HL-60 (cell line): ENCODE results near the gene BEGAIN.
A peak's percentile ranks its signal among the peaks of the same experiment; 100 is the strongest.

Experiments
- DNase-seq, 2 experiments: peaks; one replicate each; pipeline ENCODE4 v3.0.0-alpha.2; 2010 to 2020; ENCODE audit warnings: low read depth in 1 of 2, low spot score in 1 of 2
- H3K27ac ChIP-seq: fragments of 250-450 bp; sonication (Bioruptor Pico); replicated peaks from 2 replicates; pipeline ENCODE4 v1.5.1; 2020; ENCODE audit warnings: mild to moderate bottlenecking, moderate library complexity
- H3K27me3 ChIP-seq: fragments of 250-450 bp; sonication (Bioruptor Pico); 2 replicates; pipeline ENCODE4 v1.5.1; 2021; ENCODE audit warnings: mild to moderate bottlenecking, moderate library complexity; ENCODE audit not compliant: insufficient read depth, poor library complexity, severe bottlenecking
- H3K4me3 ChIP-seq: replicated peaks from 2 replicates; pipeline ENCODE4 v1.5.1; 2011; ENCODE audit warnings: mild to moderate bottlenecking, control low read depth, low read length; ENCODE audit not compliant: insufficient read depth
- CTCF ChIP-seq: IDR thresholded peaks from one replicate; pipeline ENCODE4 v1.5.1; 2011; ENCODE audit warnings: low read length, control low read depth, inconsistent platforms; ENCODE audit not compliant: insufficient read depth
- GABPA ChIP-seq: IDR thresholded peaks from 2 replicates; pipeline ENCODE4 v1.6.1; 2012; ENCODE audit warnings: low read depth
- POLR2AphosphoS5 ChIP-seq: IDR thresholded peaks from 2 replicates; pipeline ENCODE4 v1.6.1; 2012; ENCODE audit warnings: low read depth
- REST ChIP-seq: IDR thresholded peaks from 2 replicates; pipeline ENCODE4 v1.6.1; 2012; ENCODE audit warnings: low read depth; ENCODE audit not compliant: insufficient replicate concordance
- SPI1 ChIP-seq: IDR thresholded peaks from 2 replicates; pipeline ENCODE4 v1.6.1; 2012; ENCODE audit warnings: low read depth, mild to moderate bottlenecking, borderline replicate concordance

BEGAIN gene

GRCh38 chr14:100618318-100618693 is 31.1 kb upstream of the BEGAIN start:
- Histone ChIP-seq H3K27me3 (no peaks in the 10 kb centered on the region), H3K27ac (0 out of 2 replicates have a peak overlapping the region, but pooled peaks have one; percentile 2), H3K4me3 (no peak overlapping the region)
- peak in 1 of 2 experiments; percentile 74 for DNase-seq
- TF ChIP-seq GABPA = no peak
- TF ChIP-seq POLR2AphosphoS5 = no peak
- TF ChIP-seq SPI1 = peak; percentile 77; the same call in 1 of the 2 replicates

GRCh38 chr14:100617410-100618317 is 30.4 kb upstream of the BEGAIN start:
- peak in 1 of 2 experiments; percentile 7 for DNase-seq
- Histone ChIP-seq H3K27ac (no peak overlapping the region), H3K4me3 (no peak overlapping the region), H3K27me3 (no peaks in the 10 kb centered on the region)
- TF ChIP-seq POLR2AphosphoS5 (no peak), CTCF (no peak), SPI1 (no peak), REST (no peak), GABPA (no peak)

- DNase-seq = no peak
- H3K27ac ChIP-seq = no peak overlapping the region
- H3K27me3 ChIP-seq = no peaks in the 10 kb centered on the region
- H3K4me3 ChIP-seq = no peak overlapping the region
- TF ChIP-seq SPI1 (no peak), REST (no peak), GABPA (no peak), POLR2AphosphoS5 (no peak), CTCF (no peak)
Observed at GRCh38 chr14:100616854-100617409, 29.7 kb upstream of the BEGAIN start.
